HepG2 (cell line): ENCODE results near the gene MED15. TPM values are rescaled to one million over a fixed set of nuclear protein-coding genes. Genes with fewer than 3 reads are reported as not detected.
"Not testable (repeated sequence)": the region's sequence is repeated elsewhere in the genome, so short reads cannot be mapped to it uniquely, and the experiment has no call there.

Experiments used
- ATAC-seq: fragments of 200-7000 bp; cut with Tn5 transposase; 3 replicates; pipeline ENCODE4 v1.9.1; 2020; ENCODE audit warnings: mild to moderate bottlenecking, moderate library complexity
- BruUV-seq: library from RNA; stranded (reverse); fragments of 400-500 nt; replicated peaks from 2 replicates; lab custom pipeline; 2021; lab: Mats Ljungman, UMichigan
- CTCF ChIA-PET: fragments of 300-600 bp; formaldehyde crosslinking; extraction: SDS; loops from one replicate; lab custom pipeline; 2021; ENCODE audit warnings: low total read pairs, inconsistent platforms, low intra/inter-chr PET ratio; lab: Yijun Ruan, JAX
- POLR2A ChIA-PET: fragments of 350-600 bp; sonication (Branson Sonifier 250); formaldehyde crosslinking; loops from one replicate; lab custom pipeline; 2020; ENCODE audit warnings: antibody characterized with exemption, inconsistent platforms; lab: Yijun Ruan, JAX
- DNase-seq: peaks from one replicate; pipeline ENCODE4 v3.0.0-alpha.2; 2015; ENCODE audit warnings: low spot score
- FAIRE-seq: peaks from 3 replicates; lab custom pipeline; 2011; peaks lifted over from hg19 to GRCh38; lab: Jason Lieb, UNC
- H2AFZ ChIP-seq: one replicate; pipeline ENCODE4 v1.6.1; 2011; ENCODE audit warnings: low read length, inconsistent platforms
- H3K27ac ChIP-seq: fragments of 300-600 bp; 3 replicates; pipeline ENCODE4 v1.8.0; 2011; ENCODE audit warnings: mixed run types, mild to moderate bottlenecking, mixed read lengths, low read length, inconsistent platforms; ENCODE audit not compliant: insufficient read depth; ENCODE audit errors: extremely low read length
- H3K27me3 ChIP-seq, 2 experiments: fragments of 200-600 bp in 1 of 2; 2 replicates in 1 of 2; 3 replicates in 1 of 2; pipeline versions ENCODE4 v1.6.0 to v1.8.0; 2011; ENCODE audit warnings: low read length in 2 of 2, mild to moderate bottlenecking in 2 of 2, moderate library complexity in 2 of 2, inconsistent platforms in 1 of 2; ENCODE audit not compliant: insufficient read depth in 2 of 2, control insufficient read depth in 1 of 2
- H3K36me3 ChIP-seq, 2 experiments: fragments of 200-600 bp in 1 of 2; replicated peaks in 1 of 2; 2 replicates in 1 of 2; 3 replicates in 1 of 2; pipeline versions ENCODE4 v1.5.1 to v1.8.0; 2011; ENCODE audit warnings: low read length in 2 of 2, inconsistent platforms in 1 of 2; ENCODE audit not compliant: insufficient read depth in 2 of 2, control insufficient read depth in 1 of 2
- H3K4me1 ChIP-seq: 2 replicates; pipeline ENCODE4 v1.5.1; 2012; ENCODE audit warnings: low read length, inconsistent platforms; ENCODE audit not compliant: insufficient read depth
- H3K4me2 ChIP-seq: 2 replicates; pipeline ENCODE4 v1.6.0; 2011; ENCODE audit warnings: low read depth, low read length, inconsistent platforms
- H3K4me3 ChIP-seq, 3 experiments: fragments of 200-600 bp in 1 of 3; sonication (generic), shearing (Covaris generic) in 1 of 3; replicated peaks in 1 of 3; 2 replicates each; pipeline ENCODE4 v1.5.1; 2011 to 2016; ENCODE audit warnings: low read length in 3 of 3, inconsistent platforms in 2 of 3, low read depth in 2 of 3, mild to moderate bottlenecking in 2 of 3, control low read depth in 1 of 3, mixed read lengths in 1 of 3; ENCODE audit not compliant: insufficient read depth in 1 of 3
- H3K79me2 ChIP-seq: one replicate; pipeline ENCODE4 v1.6.1; 2011; ENCODE audit warnings: low read length, inconsistent platforms; ENCODE audit not compliant: insufficient read depth
- H3K9ac ChIP-seq: 2 replicates; pipeline ENCODE4 v1.6.0; 2011; ENCODE audit warnings: mild to moderate bottlenecking, low read depth, low read length, inconsistent platforms; ENCODE audit not compliant: insufficient read depth
- H3K9me3 ChIP-seq: 2 replicates; pipeline ENCODE4 v1.5.1; 2012; ENCODE audit warnings: mild to moderate bottlenecking, low read length
- H4K20me1 ChIP-seq: 2 replicates; pipeline ENCODE4 v1.6.0; 2011; ENCODE audit warnings: inconsistent platforms, mild to moderate bottlenecking, low read length, moderate library complexity; ENCODE audit not compliant: insufficient read depth
- CCDC6 ChIP-seq: sonication (generic); formaldehyde crosslinking; IDR thresholded peaks from 2 replicates; pipeline ENCODE4 v1.8.1; 2022; ENCODE audit warnings: mild to moderate bottlenecking, missing genetic modification reagents, moderate library complexity
- HMG20A ChIP-seq: IDR thresholded peaks from 2 replicates; pipeline ENCODE4 v1.6.1; 2016; ENCODE audit warnings: borderline replicate concordance
- KAT8 ChIP-seq: IDR thresholded peaks from 2 replicates; pipeline ENCODE4 v1.6.1; 2016; ENCODE audit warnings: missing genetic modification reagents, missing compliant biosample characterization
- KDM3A ChIP-seq: IDR thresholded peaks from 2 replicates; pipeline ENCODE4 v1.6.1; 2018; ENCODE audit warnings: low read depth, missing compliant biosample characterization
- KDM5B ChIP-seq: sonication (generic); formaldehyde crosslinking; IDR thresholded peaks from 2 replicates; pipeline ENCODE4 v1.4.0; 2020; ENCODE audit warnings: missing genetic modification reagents, mild to moderate bottlenecking, borderline replicate concordance
- RXRB ChIP-seq: IDR thresholded peaks from 2 replicates; pipeline ENCODE4 v1.6.1; 2016; ENCODE audit warnings: borderline replicate concordance, missing genetic modification reagents, missing compliant biosample characterization
- SAFB2 ChIP-seq: sonication (generic); formaldehyde crosslinking; IDR thresholded peaks from 2 replicates; pipeline ENCODE4 v1.5.1; 2020; ENCODE audit warnings: missing genetic modification reagents, low read depth, mild to moderate bottlenecking, borderline replicate concordance
- YEATS4 ChIP-seq: sonication (generic); formaldehyde crosslinking; IDR thresholded peaks from 2 replicates; pipeline ENCODE4 v1.4.0; 2020; ENCODE audit warnings: missing genetic modification reagents, borderline replicate concordance
- ZNF17 ChIP-seq: sonication (generic); formaldehyde crosslinking; IDR thresholded peaks from 2 replicates; pipeline ENCODE4 v1.5.0; 2020; ENCODE audit warnings: mild to moderate bottlenecking, missing genetic modification reagents
- ZNF225 ChIP-seq: sonication (generic); formaldehyde crosslinking; IDR thresholded peaks from 2 replicates; pipeline ENCODE4 v1.4.0; 2020; ENCODE audit warnings: mild to moderate bottlenecking, missing genetic modification reagents
- ZNF260 ChIP-seq: sonication (generic); formaldehyde crosslinking; IDR thresholded peaks from 2 replicates; pipeline ENCODE4 v1.4.0; 2020; ENCODE audit warnings: missing genetic modification reagents, low read depth, mild to moderate bottlenecking, borderline replicate concordance
- ZNF614 ChIP-seq: IDR thresholded peaks from 2 replicates; pipeline ENCODE4 v1.6.1; 2018; ENCODE audit warnings: missing biosample characterization, missing genetic modification reagents, inconsistent platforms, borderline replicate concordance
- WGBS: methylation state at CpG from one replicate; pipeline ENCODE4 v1.1.6; 2017; ENCODE audit warnings: low lambda C conversion rate; 5-methylcytosine and 5-hydroxymethylcytosine counted together
- in situ Hi-C: cut with HindIII; loops from 2 replicates; pipeline ENCODE4 v1.10.0; 2017; ENCODE audit warnings: low pct_unique_long_range_greater_than_20kb; ENCODE audit not compliant: extremely low pct_ligation_motif_present
- intact Hi-C: fragments of 100-400 bp; cut with micrococcal nuclease; formaldehyde crosslinking; loops from one replicate; pipeline ENCODE4 v1.10.0; 2022; ENCODE audit not compliant: unreplicated experiment
- polyA plus RNA-seq, 8 experiments: library from polyadenylated mRNA; depleted of rRNA in 3 of 8; stranded (reverse) in 7 of 8; unstranded in 1 of 8; fragments of >200 nt; fragmentation: Illumina TruSeq in 4 of 8; extraction: Trizol in 4 of 8; gene quantifications; 2 replicates each; pipeline versions ENCODE4 v1.2.1 to v1.2.3, GENCODE V29; 2011 to 2016; ENCODE audit warnings: low read depth in 4 of 8, missing spikeins in 1 of 8, mixed read lengths in 1 of 8; ENCODE audit not compliant: insufficient read depth in 1 of 8
- total RNA-seq, 5 experiments: library from RNA; depleted of rRNA; stranded (reverse); fragments of >200 nt; fragmentation: Illumina TruSeq; extraction: Trizol; gene quantifications; 2 replicates each; pipeline ENCODE4 v1.2.3, GENCODE V29; 2016; ENCODE audit warnings: low read depth in 1 of 5
- TF ChIP-seq, protein P1 (sequence below): sonication (generic); formaldehyde crosslinking; IDR thresholded peaks from 2 replicates; pipeline ENCODE4 v1.4.0; 2020; ENCODE audit warnings: missing genetic modification reagents, borderline replicate concordance
- TF ChIP-seq, protein P2 (sequence below): sonication (generic); formaldehyde crosslinking; IDR thresholded peaks from 2 replicates; pipeline ENCODE4 v1.9.0; 2022; ENCODE audit warnings: low read depth, missing genetic modification reagents
- TF ChIP-seq, protein P3 (sequence below): sonication (generic); formaldehyde crosslinking; IDR thresholded peaks from 2 replicates; pipeline ENCODE4 v1.4.0; 2020; ENCODE audit warnings: mild to moderate bottlenecking, missing genetic modification reagents

Gene MED15
- total and polyA plus RNA-seq, 2 of the 13 experiments (the other 11 are each of a cell fraction or from before 2014, with no cell fraction given) = 14.3 to 27.0 TPM

DNA sequence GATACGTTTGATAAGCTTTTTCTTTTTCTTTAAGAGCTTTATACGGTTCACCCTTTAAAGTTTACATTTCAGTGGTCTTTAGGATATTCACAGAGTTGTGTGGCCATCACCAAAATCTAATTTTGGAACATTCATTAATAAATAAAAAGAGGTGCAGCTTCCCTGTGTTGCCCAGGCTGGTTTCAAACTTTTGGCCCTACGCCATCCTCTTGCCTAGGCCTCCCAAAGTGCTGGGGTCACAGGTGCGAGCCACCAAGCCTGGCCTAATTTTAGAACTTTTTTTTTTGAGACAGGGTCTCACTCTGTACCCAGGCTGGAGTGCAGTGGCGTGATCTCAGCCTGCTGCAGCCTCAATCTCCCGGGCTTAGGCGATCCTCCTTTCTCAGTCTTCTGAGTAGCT lies 30.6 kb downstream of the MED15 start:
- no peak overlapping the region for H3K4me2 ChIP-seq
- peaks cover 17% of the 10 kb centered on the region for H4K20me1 ChIP-seq
- peaks cover 20 to 60% of the 10 kb centered on the region in 2 experiments for H3K36me3 ChIP-seq
- DNase-seq (no peak), ATAC-seq (no peak), FAIRE-seq (no peak)
- ChIA-PET CTCF (no interaction called here), POLR2A (no interaction called here)
- H3K4me3 ChIP-seq = no peak overlapping the region
- intact Hi-C loops (no loop called here), in situ Hi-C loops (no loop called here)
- H3K27ac ChIP-seq = no peak overlapping the region
- no peaks in the 10 kb centered on the region for H3K9me3 ChIP-seq
- no peak overlapping the region for H2AFZ ChIP-seq
- no peaks in the 10 kb centered on the region for H3K27me3 ChIP-seq
- TF ChIP-seq ZNF614 (CRISPR knock-in tag) (no peak), ZNF225 (CRISPR knock-in tag) (no peak), HMG20A (CRISPR knock-in tag) (no peak), KDM3A (CRISPR knock-in tag) (no peak), ZNF260 (CRISPR knock-in tag) (no peak), RXRB (CRISPR knock-in tag) (no peak), KAT8 (CRISPR knock-in tag) (no peak), KDM5B (CRISPR knock-in tag) (no peak), ZNF17 (no peak), YEATS4 (CRISPR knock-in tag) (no peak), CCDC6 (CRISPR knock-in tag) (no peak), SAFB2 (CRISPR knock-in tag) (no peak)
- TF ChIP-seq, protein P1, sequence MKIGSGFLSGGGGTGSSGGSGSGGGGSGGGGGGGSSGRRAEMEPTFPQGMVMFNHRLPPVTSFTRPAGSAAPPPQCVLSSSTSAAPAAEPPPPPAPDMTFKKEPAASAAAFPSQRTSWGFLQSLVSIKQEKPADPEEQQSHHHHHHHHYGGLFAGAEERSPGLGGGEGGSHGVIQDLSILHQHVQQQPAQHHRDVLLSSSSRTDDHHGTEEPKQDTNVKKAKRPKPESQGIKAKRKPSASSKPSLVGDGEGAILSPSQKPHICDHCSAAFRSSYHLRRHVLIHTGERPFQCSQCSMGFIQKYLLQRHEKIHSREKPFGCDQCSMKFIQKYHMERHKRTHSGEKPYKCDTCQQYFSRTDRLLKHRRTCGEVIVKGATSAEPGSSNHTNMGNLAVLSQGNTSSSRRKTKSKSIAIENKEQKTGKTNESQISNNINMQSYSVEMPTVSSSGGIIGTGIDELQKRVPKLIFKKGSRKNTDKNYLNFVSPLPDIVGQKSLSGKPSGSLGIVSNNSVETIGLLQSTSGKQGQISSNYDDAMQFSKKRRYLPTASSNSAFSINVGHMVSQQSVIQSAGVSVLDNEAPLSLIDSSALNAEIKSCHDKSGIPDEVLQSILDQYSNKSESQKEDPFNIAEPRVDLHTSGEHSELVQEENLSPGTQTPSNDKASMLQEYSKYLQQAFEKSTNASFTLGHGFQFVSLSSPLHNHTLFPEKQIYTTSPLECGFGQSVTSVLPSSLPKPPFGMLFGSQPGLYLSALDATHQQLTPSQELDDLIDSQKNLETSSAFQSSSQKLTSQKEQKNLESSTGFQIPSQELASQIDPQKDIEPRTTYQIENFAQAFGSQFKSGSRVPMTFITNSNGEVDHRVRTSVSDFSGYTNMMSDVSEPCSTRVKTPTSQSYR = no peak
- TF ChIP-seq, protein P2, sequence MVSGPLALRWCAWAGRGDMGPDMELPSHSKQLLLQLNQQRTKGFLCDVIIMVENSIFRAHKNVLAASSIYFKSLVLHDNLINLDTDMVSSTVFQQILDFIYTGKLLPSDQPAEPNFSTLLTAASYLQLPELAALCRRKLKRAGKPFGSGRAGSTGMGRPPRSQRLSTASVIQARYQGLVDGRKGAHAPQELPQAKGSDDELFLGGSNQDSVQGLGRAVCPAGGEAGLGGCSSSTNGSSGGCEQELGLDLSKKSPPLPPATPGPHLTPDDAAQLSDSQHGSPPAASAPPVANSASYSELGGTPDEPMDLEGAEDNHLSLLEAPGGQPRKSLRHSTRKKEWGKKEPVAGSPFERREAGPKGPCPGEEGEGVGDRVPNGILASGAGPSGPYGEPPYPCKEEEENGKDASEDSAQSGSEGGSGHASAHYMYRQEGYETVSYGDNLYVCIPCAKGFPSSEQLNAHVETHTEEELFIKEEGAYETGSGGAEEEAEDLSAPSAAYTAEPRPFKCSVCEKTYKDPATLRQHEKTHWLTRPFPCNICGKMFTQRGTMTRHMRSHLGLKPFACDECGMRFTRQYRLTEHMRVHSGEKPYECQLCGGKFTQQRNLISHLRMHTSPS = no peak
- TF ChIP-seq, protein P3, sequence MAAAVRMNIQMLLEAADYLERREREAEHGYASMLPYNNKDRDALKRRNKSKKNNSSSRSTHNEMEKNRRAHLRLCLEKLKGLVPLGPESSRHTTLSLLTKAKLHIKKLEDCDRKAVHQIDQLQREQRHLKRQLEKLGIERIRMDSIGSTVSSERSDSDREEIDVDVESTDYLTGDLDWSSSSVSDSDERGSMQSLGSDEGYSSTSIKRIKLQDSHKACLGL (CRISPR knock-in tag) = no peak
- WGBS = over 99% methylated on average over 7 of the region's 7 CpGs
- BruUV-seq = no TSS peak
- H3K9ac ChIP-seq = no peak overlapping the region
- H3K79me2 ChIP-seq = peaks cover 21% of the 10 kb centered on the region
- H3K4me1 ChIP-seq = no peaks in the 10 kb centered on the region

DNA sequence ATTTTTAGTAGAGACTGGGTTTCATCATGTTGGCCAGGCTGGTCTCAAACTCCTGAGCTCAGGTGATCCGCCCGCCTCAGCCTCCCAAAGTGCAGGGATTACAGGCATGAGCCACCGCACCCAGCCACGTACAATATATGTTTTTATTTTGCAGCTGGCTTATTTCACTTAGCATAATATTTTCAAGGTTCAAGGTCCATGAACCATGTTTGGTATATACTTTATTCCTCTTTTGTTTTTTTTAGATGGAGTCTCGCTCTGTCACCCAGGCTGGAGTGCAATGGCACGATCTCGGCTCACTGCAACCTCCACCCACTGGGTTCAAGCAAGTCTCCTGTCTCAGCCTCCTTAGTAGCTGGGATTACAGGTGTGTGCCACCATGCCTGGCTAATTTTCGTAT lies 31.5 kb downstream of the MED15 start:
- CTCF ChIA-PET, intact Hi-C loops: not testable (repeated sequence)

More for the DNA sequence above, 31.5 kb downstream of the MED15 start:
- WGBS = 94% methylated on average over 8 of the region's 8 CpGs
- H3K4me1 ChIP-seq, H3K27ac ChIP-seq, H3K27me3 ChIP-seq, H3K4me2 ChIP-seq, H3K9ac ChIP-seq, H2AFZ ChIP-seq, POLR2A ChIA-PET, H4K20me1 ChIP-seq, H3K4me3 ChIP-seq, H3K9me3 ChIP-seq, ATAC-seq, in situ Hi-C loops, DNase-seq, FAIRE-seq, BruUV-seq: not testable (repeated sequence)
- Histone ChIP-seq H3K79me2 (peaks cover 13% of the 10 kb centered on the region), H3K36me3 (peaks cover 16 to 54% of the 10 kb centered on the region in 2 experiments)
